ENCODE data around the gene MTX1. TPM values are rescaled to one million over a fixed set of nuclear protein-coding genes. Genes with fewer than 3 reads are reported as not detected.

MTX1 gene
- total and polyA plus RNA-seq, 2 of the 4 experiments (the other 2 are of a cell fraction): 67.2 to 73.7 TPM

DNA sequence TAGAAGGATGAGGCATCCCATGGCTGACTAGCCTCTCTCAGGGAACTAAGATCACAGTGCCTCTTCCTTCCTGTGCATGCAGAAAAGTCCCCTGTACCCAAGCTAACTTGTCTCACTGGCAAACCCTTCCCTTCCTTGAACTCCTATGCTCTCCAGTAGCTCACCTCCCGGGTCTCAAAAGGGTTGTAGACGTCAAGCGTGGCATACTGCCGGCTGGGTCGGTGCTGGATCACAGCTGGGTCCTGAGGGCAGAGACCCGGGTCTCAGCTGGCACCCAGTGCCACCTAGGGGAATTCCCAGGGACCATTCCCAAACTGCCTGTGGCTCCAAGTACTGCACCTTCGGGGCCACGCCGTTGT is 53.0 kb downstream of the MTX1 start:
- Histone ChIP-seq H3K36me3 (ENCODE audit: control insufficient read depth, insufficient read depth, low read length) (peaks cover 36% of the 10 kb centered on the region), H3K27me3 (ENCODE audit: control insufficient read depth, insufficient read depth, low read length) (no peaks in the 10 kb centered on the region), H2AFZ (replicated peaks; ENCODE audit: low read length, poor library complexity) (peak overlapping the region; percentile 84), H4K5ac (ENCODE audit: low read depth, low read length) (peak overlapping the region; percentile 50), H3K18ac (ENCODE audit: low read depth, low read length) (no peak overlapping the region), H2AK5ac (ENCODE audit: low read depth, low read length) (peak overlapping the region; percentile 33), H3K79me1 (ENCODE audit: low read depth in 1 of 2, low read length in 2 of 2) (peaks cover 15 to 30% of the 10 kb centered on the region in 2 experiments), H3K4me3 (ENCODE audit: insufficient read depth, low read depth, low read length) (peak overlapping the region; percentile 65), H2AK9ac (replicated peaks; ENCODE audit: low read depth, low read length, poor library complexity) (peak overlapping the region; percentile 96), H3K9me1 (ENCODE audit: insufficient read depth, low read length) (peaks cover 4% of the 10 kb centered on the region; the same call in 1 of the 2 replicates), H2BK120ac (ENCODE audit: low read depth, low read length) (no peak overlapping the region), H3K9ac (ENCODE audit: low read depth, low read length) (peak overlapping the region; percentile 74), H3K4me1 (ENCODE audit: control insufficient read depth, insufficient read depth, low read length) (peaks cover 2% of the 10 kb centered on the region), H2BK5ac (ENCODE audit: low read depth, low read length, poor library complexity, severe bottlenecking) (peak overlapping the region; percentile 62), H3K9me3 (ENCODE audit: control insufficient read depth, insufficient read depth, low read length) (no peaks in the 10 kb centered on the region), H2BK20ac (ENCODE audit: low read depth, low read length) (no peak overlapping the region), H3K14ac (replicated peaks; ENCODE audit: low read depth, low read length) (peak overlapping the region; percentile 81), H4K91ac (ENCODE audit: insufficient read depth, low read depth, low read length) (peak overlapping the region; percentile 18), H4K20me1 (ENCODE audit: insufficient read depth, low read length) (no peaks in the 10 kb centered on the region), H4K8ac (ENCODE audit: low read depth in 2 of 2, low read length in 2 of 2) (peak overlapping the region; percentile 22 to 72), H3K4ac (ENCODE audit: low read depth, low read length) (peak overlapping the region; percentile 81), H3K4me2 (ENCODE audit: low read depth, low read length) (peak overlapping the region; percentile 83), H3K56ac (ENCODE audit: extremely low read depth, insufficient read depth, low read length) (peak overlapping the region; percentile 77; the same call in 1 of the 2 replicates), H3K23ac (ENCODE audit: low read depth, low read length) (peak overlapping the region; percentile 91), H3K27ac (ENCODE audit: insufficient read depth, low read length) (peak overlapping the region; percentile 70), H2BK15ac (ENCODE audit: low read depth, low read length) (no peak overlapping the region)
- ChIA-PET CTCF (interaction anchor here (0.6 to 1.3 kb wide), 2 partner anchors 11 to 1294 kb away, joined by 3 to 5 read pairs; no protein-coding TSS in a partner anchor), POLR2A (ENCODE audit: unreplicated experiment) (interaction anchor here (0.5 kb wide), 1 partner anchor 20 kb away, joined by 4 read pairs; a partner anchor contains a TSS)
- DNase-seq (peak; percentile 15), ATAC-seq (ENCODE audit: low read depth) (no peak)
- intact Hi-C loops (cut with micrococcal nuclease) (loop anchor here (5.0 kb wide), 1 partner anchor 46 kb away; the partner anchor contains the start of gene FDPS), in situ Hi-C loops (cut with MboI; ENCODE audit: low sequenced_read_pairs) (no loop called here), dilution Hi-C loops (cut with HindIII; ENCODE audit: low sequenced_read_pairs, unreplicated experiment) (no loop called here)
- TF ChIP-seq MAZ (IDR thresholded peaks at IDR 0.05; ENCODE audit: borderline replicate concordance, low read depth, low read length) (no peak), RFX5 (IDR thresholded peaks at IDR 0.05; ENCODE audit: low read depth, low read length) (no peak), RAD21 (IDR thresholded peaks at IDR 0.05; ENCODE audit: low read length) (no peak), RCOR1 (IDR thresholded peaks at IDR 0.05; ENCODE audit: insufficient replicate concordance, low read length) (no peak), MXI1 (IDR thresholded peaks at IDR 0.05; ENCODE audit: borderline replicate concordance, low read depth, low read length) (no peak)
- TF ChIP-seq, protein P1, sequence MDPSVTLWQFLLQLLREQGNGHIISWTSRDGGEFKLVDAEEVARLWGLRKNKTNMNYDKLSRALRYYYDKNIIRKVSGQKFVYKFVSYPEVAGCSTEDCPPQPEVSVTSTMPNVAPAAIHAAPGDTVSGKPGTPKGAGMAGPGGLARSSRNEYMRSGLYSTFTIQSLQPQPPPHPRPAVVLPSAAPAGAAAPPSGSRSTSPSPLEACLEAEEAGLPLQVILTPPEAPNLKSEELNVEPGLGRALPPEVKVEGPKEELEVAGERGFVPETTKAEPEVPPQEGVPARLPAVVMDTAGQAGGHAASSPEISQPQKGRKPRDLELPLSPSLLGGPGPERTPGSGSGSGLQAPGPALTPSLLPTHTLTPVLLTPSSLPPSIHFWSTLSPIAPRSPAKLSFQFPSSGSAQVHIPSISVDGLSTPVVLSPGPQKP (IDR thresholded peaks at IDR 0.05; ENCODE audit: borderline replicate concordance, low read depth, low read length): no peak
- TF ChIP-seq, protein P2, sequence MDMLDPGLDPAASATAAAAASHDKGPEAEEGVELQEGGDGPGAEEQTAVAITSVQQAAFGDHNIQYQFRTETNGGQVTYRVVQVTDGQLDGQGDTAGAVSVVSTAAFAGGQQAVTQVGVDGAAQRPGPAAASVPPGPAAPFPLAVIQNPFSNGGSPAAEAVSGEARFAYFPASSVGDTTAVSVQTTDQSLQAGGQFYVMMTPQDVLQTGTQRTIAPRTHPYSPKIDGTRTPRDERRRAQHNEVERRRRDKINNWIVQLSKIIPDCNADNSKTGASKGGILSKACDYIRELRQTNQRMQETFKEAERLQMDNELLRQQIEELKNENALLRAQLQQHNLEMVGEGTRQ (IDR thresholded peaks at IDR 0.05; ENCODE audit: low read depth, low read length): no peak
- BruUV-seq (replicated peaks): no TSS peak
- WGBS, 2 experiments (ENCODE audit: extremely low coverage in 2 of 2, insufficient read length in 1 of 2): 0% methylated on average over 3 of the region's 9 CpGs; no CpG with 5 or more reads in 1 of the 2 experiments
